ENCODE results near the gene FGD2.
A peak's percentile ranks its signal among the peaks of the same experiment; 100 is the strongest.

The FGD2 gene

GRCh38 chr6:37011656-37012378 is 6.4 kb downstream of the FGD2 start:
- H3K27ac ChIP-seq (ENCODE audit: low read length) = no peak overlapping the region
- H3K9me3 ChIP-seq (ENCODE audit: control insufficient read depth in 2 of 2, low read length in 2 of 2) = no peaks in the 10 kb centered on the region
- no peaks in the 10 kb centered on the region for H3K36me3 ChIP-seq (ENCODE audit: control insufficient read depth in 2 of 2, insufficient read depth in 2 of 2, low read length in 2 of 2)
- H3K4me3 ChIP-seq (ENCODE audit: low read length in 2 of 2) = no peak overlapping the region
- no peaks in the 10 kb centered on the region for H3K4me1 ChIP-seq (ENCODE audit: control insufficient read depth, insufficient read depth, low read length)
- H3K27me3 ChIP-seq (ENCODE audit: control insufficient read depth in 1 of 2, insufficient read depth in 2 of 2, low read length in 2 of 2) = no peaks in the 10 kb centered on the region
- no peak overlapping the region for H3K9ac ChIP-seq (ENCODE audit: low read length in 2 of 2)

- Histone ChIP-seq H3K27me3 (ENCODE audit: control insufficient read depth in 1 of 2, insufficient read depth in 2 of 2, low read length in 2 of 2) (no peaks in the 10 kb centered on the region), H3K9ac (ENCODE audit: low read length in 2 of 2) (no peak overlapping the region), H3K36me3 (ENCODE audit: control insufficient read depth in 2 of 2, insufficient read depth in 2 of 2, low read length in 2 of 2) (no peaks in the 10 kb centered on the region), H3K27ac (ENCODE audit: low read length) (no peak overlapping the region), H3K4me1 (ENCODE audit: control insufficient read depth, insufficient read depth, low read length) (peaks cover 12% of the 10 kb centered on the region), H3K4me3 (ENCODE audit: low read length in 2 of 2) (no peak overlapping the region), H3K9me3 (ENCODE audit: control insufficient read depth in 2 of 2, low read length in 2 of 2) (no peaks in the 10 kb centered on the region)
Measured at GRCh38 chr6:37013516-37014491, 8.3 kb downstream of the FGD2 start.

DNA sequence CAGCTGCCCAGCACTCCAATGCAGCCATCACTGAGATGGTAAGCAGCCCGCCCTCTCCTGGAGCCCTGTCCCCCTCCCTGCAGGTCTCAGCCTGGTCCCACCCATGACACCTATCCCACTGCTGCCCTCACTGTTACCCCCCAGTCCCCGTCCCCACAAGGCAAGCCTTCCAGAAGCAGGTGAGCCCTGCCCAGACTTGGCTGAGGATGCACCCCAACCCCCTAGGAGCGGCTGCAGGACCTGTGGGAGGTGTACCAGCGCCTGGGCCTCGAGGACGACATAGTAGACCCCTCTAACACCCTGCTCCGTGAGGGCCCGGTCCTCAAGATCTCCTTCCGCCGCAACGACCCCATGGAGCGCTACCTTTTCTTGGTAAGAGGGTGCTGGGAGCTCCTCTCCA is 9.2 kb downstream of the FGD2 start:
- H3K27me3 ChIP-seq (ENCODE audit: control insufficient read depth in 1 of 2, insufficient read depth in 2 of 2, low read length in 2 of 2) = no peaks in the 10 kb centered on the region
- peaks cover 20% of the 10 kb centered on the region for H3K4me1 ChIP-seq (ENCODE audit: control insufficient read depth, insufficient read depth, low read length)
- no peak overlapping the region for H3K27ac ChIP-seq (ENCODE audit: low read length)
- H3K36me3 ChIP-seq (ENCODE audit: control insufficient read depth in 2 of 2, insufficient read depth in 2 of 2, low read length in 2 of 2) = no peaks in the 10 kb centered on the region
- no peaks in the 10 kb centered on the region for H3K9me3 ChIP-seq (ENCODE audit: control insufficient read depth in 2 of 2, low read length in 2 of 2)
- H3K9ac ChIP-seq (ENCODE audit: low read length in 2 of 2) = no peak overlapping the region
- no peak overlapping the region for H3K4me3 ChIP-seq (ENCODE audit: low read length in 2 of 2)

GRCh38 chr6:37015532-37015931 is 10.1 kb downstream of the FGD2 start:
- Histone ChIP-seq H3K9me3 (ENCODE audit: control insufficient read depth in 2 of 2, low read length in 2 of 2) (no peaks in the 10 kb centered on the region), H3K27me3 (ENCODE audit: control insufficient read depth in 1 of 2, insufficient read depth in 2 of 2, low read length in 2 of 2) (no peaks in the 10 kb centered on the region), H3K4me3 (ENCODE audit: low read length in 2 of 2) (no peak overlapping the region), H3K9ac (ENCODE audit: low read length in 2 of 2) (no peak overlapping the region), H3K4me1 (ENCODE audit: control insufficient read depth, insufficient read depth, low read length) (peaks cover 20% of the 10 kb centered on the region), H3K36me3 (ENCODE audit: control insufficient read depth in 2 of 2, insufficient read depth in 2 of 2, low read length in 2 of 2) (no peaks in the 10 kb centered on the region), H3K27ac (ENCODE audit: low read length) (no peak overlapping the region)

GRCh38 chr6:37016995-37017394 is 11.5 kb downstream of the FGD2 start:
- Histone ChIP-seq H3K4me3 (ENCODE audit: low read length in 2 of 2) (no peak overlapping the region), H3K36me3 (ENCODE audit: control insufficient read depth in 2 of 2, insufficient read depth in 2 of 2, low read length in 2 of 2) (no peaks in the 10 kb centered on the region), H3K4me1 (ENCODE audit: control insufficient read depth, insufficient read depth, low read length) (peaks cover 20% of the 10 kb centered on the region), H3K9me3 (ENCODE audit: control insufficient read depth in 2 of 2, low read length in 2 of 2) (no peaks in the 10 kb centered on the region), H3K9ac (ENCODE audit: low read length in 2 of 2) (no peak overlapping the region), H3K27me3 (ENCODE audit: control insufficient read depth in 1 of 2, insufficient read depth in 2 of 2, low read length in 2 of 2) (no peaks in the 10 kb centered on the region), H3K27ac (ENCODE audit: low read length) (peak overlapping the region; percentile 75)

GRCh38 chr6:37017606-37018197 is 12.2 kb downstream of the FGD2 start:
- peak overlapping the region; percentile 75 for H3K27ac ChIP-seq (ENCODE audit: low read length)
- H3K9ac ChIP-seq (ENCODE audit: low read length in 2 of 2) = peak overlapping the region; percentile 10 to 51
- H3K4me1 ChIP-seq (ENCODE audit: control insufficient read depth, insufficient read depth, low read length) = peaks cover 20% of the 10 kb centered on the region
- H3K4me3 ChIP-seq (ENCODE audit: low read length in 2 of 2) = peak overlapping the region in 1 of 2 donors; percentile 52
- H3K27me3 ChIP-seq (ENCODE audit: control insufficient read depth in 1 of 2, insufficient read depth in 2 of 2, low read length in 2 of 2) = no peaks in the 10 kb centered on the region
- no peaks in the 10 kb centered on the region for H3K36me3 ChIP-seq (ENCODE audit: control insufficient read depth in 2 of 2, insufficient read depth in 2 of 2, low read length in 2 of 2)
- no peaks in the 10 kb centered on the region for H3K9me3 ChIP-seq (ENCODE audit: control insufficient read depth in 2 of 2, low read length in 2 of 2)

- Histone ChIP-seq H3K36me3 (ENCODE audit: control insufficient read depth in 2 of 2, insufficient read depth in 2 of 2, low read length in 2 of 2) (no peaks in the 10 kb centered on the region), H3K27me3 (ENCODE audit: control insufficient read depth in 1 of 2, insufficient read depth in 2 of 2, low read length in 2 of 2) (no peaks in the 10 kb centered on the region), H3K9me3 (ENCODE audit: control insufficient read depth in 2 of 2, low read length in 2 of 2) (no peaks in the 10 kb centered on the region), H3K9ac (ENCODE audit: low read length in 2 of 2) (peak overlapping the region; percentile 10 to 51), H3K4me3 (ENCODE audit: low read length in 2 of 2) (peak overlapping the region in 1 of 2 donors; percentile 52), H3K4me1 (ENCODE audit: control insufficient read depth, insufficient read depth, low read length) (peaks cover 20% of the 10 kb centered on the region), H3K27ac (ENCODE audit: low read length) (peak overlapping the region; percentile 75)
Measured at GRCh38 chr6:37018198-37019064, 13.0 kb downstream of the FGD2 start.

DNA sequence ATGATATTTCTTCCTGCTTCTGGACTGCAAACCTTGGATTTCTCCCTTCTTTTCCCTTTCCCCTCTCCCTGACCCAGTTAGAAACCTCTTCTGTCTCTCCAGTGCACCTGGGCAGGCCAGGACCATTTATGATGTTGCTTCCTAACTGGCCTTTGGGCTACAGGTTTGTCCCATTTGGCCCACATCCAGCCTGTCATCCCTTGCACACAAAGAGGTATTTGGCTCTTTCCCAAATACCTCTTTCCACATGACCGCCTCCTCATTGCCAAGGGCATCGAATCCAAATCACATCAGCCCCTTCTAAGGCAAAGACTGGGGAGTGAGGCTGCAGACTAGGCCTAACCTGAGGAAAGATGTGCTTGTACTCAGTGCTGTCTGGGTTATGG is 13.6 kb downstream of the FGD2 start:
- Histone ChIP-seq H3K9ac (ENCODE audit: low read length in 2 of 2) (peak overlapping the region; percentile 52 to 60), H3K27me3 (ENCODE audit: control insufficient read depth in 1 of 2, insufficient read depth in 2 of 2, low read length in 2 of 2) (no peaks in the 10 kb centered on the region), H3K36me3 (ENCODE audit: control insufficient read depth in 2 of 2, insufficient read depth in 2 of 2, low read length in 2 of 2) (no peaks in the 10 kb centered on the region), H3K9me3 (ENCODE audit: control insufficient read depth in 2 of 2, low read length in 2 of 2) (no peaks in the 10 kb centered on the region), H3K4me3 (ENCODE audit: low read length in 2 of 2) (no peak overlapping the region), H3K27ac (ENCODE audit: low read length) (peak overlapping the region; percentile 75), H3K4me1 (ENCODE audit: control insufficient read depth, insufficient read depth, low read length) (peaks cover 20% of the 10 kb centered on the region)

DNA sequence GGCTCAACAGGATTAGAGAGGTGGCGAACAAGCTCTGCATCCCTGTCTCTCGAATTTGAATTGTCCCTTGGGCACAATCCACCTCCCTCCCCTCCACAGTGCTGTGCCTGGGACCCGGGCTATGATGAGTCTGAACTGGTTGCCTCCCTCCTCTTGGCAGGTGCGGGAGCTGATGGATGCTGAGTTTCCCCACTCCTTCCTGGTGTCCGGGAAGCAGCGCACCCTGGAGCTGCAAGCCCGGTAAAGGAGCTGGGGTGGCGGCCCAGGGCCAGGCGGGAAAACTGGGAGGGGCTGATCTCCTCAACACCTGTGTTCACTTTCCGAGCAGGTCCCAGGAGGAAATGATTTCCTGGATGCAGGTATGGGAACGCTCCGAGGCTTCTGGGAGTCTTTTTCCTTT is 14.9 kb downstream of the FGD2 start:
- H3K27me3 ChIP-seq (ENCODE audit: control insufficient read depth in 1 of 2, insufficient read depth in 2 of 2, low read length in 2 of 2) = no peaks in the 10 kb centered on the region
- no peaks in the 10 kb centered on the region for H3K9me3 ChIP-seq (ENCODE audit: control insufficient read depth in 2 of 2, low read length in 2 of 2)
- no peak overlapping the region for H3K9ac ChIP-seq (ENCODE audit: low read length in 2 of 2)
- H3K4me3 ChIP-seq (ENCODE audit: low read length in 2 of 2) = no peak overlapping the region
- H3K36me3 ChIP-seq (ENCODE audit: control insufficient read depth in 2 of 2, insufficient read depth in 2 of 2, low read length in 2 of 2) = no peaks in the 10 kb centered on the region
- no peak overlapping the region for H3K27ac ChIP-seq (ENCODE audit: low read length)
- peaks cover 20% of the 10 kb centered on the region for H3K4me1 ChIP-seq (ENCODE audit: control insufficient read depth, insufficient read depth, low read length)

GRCh38 chr6:37020812-37021211 is 15.4 kb downstream of the FGD2 start:
- Histone ChIP-seq H3K4me1 (ENCODE audit: control insufficient read depth, insufficient read depth, low read length) (peaks cover 20% of the 10 kb centered on the region), H3K9ac (ENCODE audit: low read length in 2 of 2) (no peak overlapping the region), H3K27ac (ENCODE audit: low read length) (no peak overlapping the region), H3K4me3 (ENCODE audit: low read length in 2 of 2) (no peak overlapping the region), H3K36me3 (ENCODE audit: control insufficient read depth in 2 of 2, insufficient read depth in 2 of 2, low read length in 2 of 2) (no peaks in the 10 kb centered on the region), H3K9me3 (ENCODE audit: control insufficient read depth in 2 of 2, low read length in 2 of 2) (no peaks in the 10 kb centered on the region), H3K27me3 (ENCODE audit: control insufficient read depth in 1 of 2, insufficient read depth in 2 of 2, low read length in 2 of 2) (no peaks in the 10 kb centered on the region)

Measured in stomach smooth muscle (tissue), 2 donors.